HG03342 (cell line): ENCODE measurements around the gene SLC22A8.
"Not testable (repeated sequence)": the region's sequence is repeated elsewhere in the genome, so short reads cannot be mapped to it uniquely, and the experiment has no call there.

ENCODE experiments used
- ATAC-seq: cut with Tn5 transposase; IDR thresholded peaks from one replicate; pipeline ENCODE4 v1.9.1; 2021; ENCODE audit warnings: mild to moderate bottlenecking, moderate library complexity; ENCODE audit not compliant: unreplicated experiment

SLC22A8 gene

GRCh38 chr11:63015521-63016215 lies at the start of gene SLC22A8:
Gene SLC22A8 (minus strand): TSS chr11:63015841. CDS start chr11:63014958, 883 bp downstream.
- ATAC-seq: no peak

- not testable (repeated sequence) for ATAC-seq
Measured at GRCh38 chr11:63046203-63046602, 30.6 kb upstream of the SLC22A8 start.

GRCh38 chr11:63042596-63042995 lies 27.0 kb upstream of the SLC22A8 start:
- no peak for ATAC-seq

GRCh38 chr11:63032457-63032856 lies 16.8 kb upstream of the SLC22A8 start:
- no peak for ATAC-seq

GRCh38 chr11:63023841-63024648 lies 8.4 kb upstream of the SLC22A8 start:
- ATAC-seq: no peak

GRCh38 chr11:63023222-63023814 lies 7.7 kb upstream of the SLC22A8 start:
- ATAC-seq: no peak

- ATAC-seq: no peak
Measured at GRCh38 chr11:63022441-63022840, 6.8 kb upstream of the SLC22A8 start.

- no peak for ATAC-seq
Measured at GRCh38 chr11:63020671-63021291, 5.1 kb upstream of the SLC22A8 start.

- ATAC-seq: no peak
Measured at GRCh38 chr11:63019506-63019905, 3.9 kb upstream of the SLC22A8 start.

GRCh38 chr11:63017306-63017974 lies 1.8 kb upstream of the SLC22A8 start:
- no peak for ATAC-seq

- ATAC-seq: no peak
Measured at GRCh38 chr11:63014408-63015055, 1.1 kb downstream of the SLC22A8 start.

GRCh38 chr11:63012839-63013238 lies 2.8 kb downstream of the SLC22A8 start:
- ATAC-seq: no peak

- no peak for ATAC-seq
Measured at GRCh38 chr11:63012430-63012829, 3.2 kb downstream of the SLC22A8 start.

- ATAC-seq: no peak
Measured at GRCh38 chr11:63010934-63011439, 4.7 kb downstream of the SLC22A8 start.

GRCh38 chr11:63007920-63008319 lies 7.7 kb downstream of the SLC22A8 start:
- ATAC-seq: no peak

GRCh38 chr11:63001456-63001855 lies 14.2 kb downstream of the SLC22A8 start:
- no peak for ATAC-seq

GRCh38 chr11:62999649-63000048 lies 16.0 kb downstream of the SLC22A8 start:
- no peak for ATAC-seq

GRCh38 chr11:62999156-62999555 lies 16.5 kb downstream of the SLC22A8 start:
- ATAC-seq: no peak

GRCh38 chr11:62996271-62996670 lies 19.4 kb downstream of the SLC22A8 start:
- ATAC-seq: no peak

- no peak for ATAC-seq
Measured at GRCh38 chr11:62994775-62995174, 20.9 kb downstream of the SLC22A8 start.
